Dedifferentiated amniotic fluid mesenchymal stem cell (primary cell): Measurements from ENCODE around the gene RCAN3.
"Not testable (repeated sequence)": the region's sequence is repeated elsewhere in the genome, so short reads cannot be mapped to it uniquely, and the experiment has no call there.

ENCODE experiments used
- DNase-seq: peaks from one replicate; pipeline ENCODE4 v3.0.0-alpha.2; 2016; ENCODE audit errors: extremely low spot score

Gene RCAN3

DNA sequence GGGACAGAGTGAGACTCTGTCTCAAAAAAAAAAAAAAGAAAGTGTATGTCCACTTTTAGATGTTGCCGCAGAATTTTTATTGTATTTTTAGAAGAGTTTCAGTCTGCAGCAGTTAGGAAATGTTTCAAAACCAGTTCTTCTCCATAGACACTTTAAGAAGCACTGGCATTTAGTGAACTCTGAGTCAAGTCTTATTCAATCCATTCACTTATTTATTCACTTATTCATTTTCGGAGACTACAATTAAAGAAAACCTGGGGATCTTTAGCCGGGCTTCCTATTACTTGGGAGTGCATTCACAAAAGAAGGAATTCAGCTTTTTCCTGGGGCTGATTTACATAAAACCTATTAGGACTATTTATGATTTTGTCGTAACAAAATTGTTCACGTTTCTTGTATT, 12.3 kb downstream of the RCAN3 start:
- DNase-seq: no peak

DNA sequence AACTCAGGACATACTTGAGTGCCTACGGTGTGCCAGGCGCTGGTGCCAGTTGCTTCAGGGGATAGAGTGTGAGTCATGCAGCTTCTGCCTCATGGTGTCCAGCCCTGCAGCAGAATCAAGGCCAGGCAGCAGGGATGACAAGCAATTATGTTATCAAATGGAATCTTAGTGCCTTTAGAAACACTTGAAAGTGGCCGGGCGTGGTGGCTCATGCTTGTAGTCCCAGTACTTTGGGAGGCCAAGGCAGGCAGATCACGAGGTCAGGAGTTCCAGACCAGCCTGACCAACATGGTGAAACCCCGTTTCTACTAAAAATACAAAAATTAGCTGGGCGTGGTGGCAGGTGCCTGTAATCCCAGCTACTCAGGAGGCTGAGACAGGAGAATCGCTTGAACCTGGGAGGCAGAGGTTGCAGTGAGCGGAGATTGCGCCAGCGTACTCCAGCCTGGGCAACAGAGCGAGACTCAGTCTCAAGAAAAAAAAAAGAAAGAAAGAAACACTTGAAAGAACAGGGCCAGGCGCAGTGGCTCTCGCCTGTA, 13.1 kb downstream of the RCAN3 start:
- DNase-seq: peak; percentile 58

DNA sequence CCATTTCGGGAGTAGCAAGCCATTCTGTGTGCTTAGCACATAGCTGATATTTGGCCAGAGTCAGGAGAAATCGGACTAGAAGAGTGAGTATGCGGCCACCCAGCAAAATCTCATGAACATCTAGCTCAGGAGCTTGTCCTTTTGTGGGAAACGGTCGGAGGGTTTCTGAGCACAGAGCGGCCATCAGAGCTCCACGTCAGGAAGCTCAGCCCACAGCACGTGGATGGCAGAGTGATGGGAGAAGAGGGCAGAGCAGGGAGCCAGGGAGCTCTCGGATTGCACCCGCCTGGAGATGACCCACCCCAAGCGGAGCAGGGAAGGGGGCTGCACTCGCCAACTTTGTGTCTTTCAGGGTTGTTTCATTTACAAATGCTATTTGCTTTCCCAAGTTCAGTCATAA, 13.9 kb downstream of the RCAN3 start:
- no peak for DNase-seq

DNA sequence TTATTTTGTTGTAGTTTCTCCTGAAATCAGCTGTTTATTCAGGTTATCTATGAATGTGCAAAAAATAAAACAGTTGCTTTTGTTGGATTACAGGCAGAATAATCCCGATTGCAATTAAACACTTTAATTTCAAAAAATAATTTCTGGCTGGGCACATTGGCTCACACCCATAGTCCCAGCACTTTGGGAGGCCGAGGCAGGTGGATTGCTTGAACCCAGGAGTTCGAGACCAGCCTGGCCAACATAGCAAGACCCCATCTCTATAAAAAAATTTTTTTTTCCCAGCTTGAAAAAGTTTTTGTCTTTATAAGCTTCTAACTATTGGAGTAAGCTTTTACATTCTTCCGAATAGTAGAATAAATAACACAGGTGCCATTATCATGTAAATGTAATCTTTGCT, 15.3 kb downstream of the RCAN3 start:
- no peak for DNase-seq

DNA sequence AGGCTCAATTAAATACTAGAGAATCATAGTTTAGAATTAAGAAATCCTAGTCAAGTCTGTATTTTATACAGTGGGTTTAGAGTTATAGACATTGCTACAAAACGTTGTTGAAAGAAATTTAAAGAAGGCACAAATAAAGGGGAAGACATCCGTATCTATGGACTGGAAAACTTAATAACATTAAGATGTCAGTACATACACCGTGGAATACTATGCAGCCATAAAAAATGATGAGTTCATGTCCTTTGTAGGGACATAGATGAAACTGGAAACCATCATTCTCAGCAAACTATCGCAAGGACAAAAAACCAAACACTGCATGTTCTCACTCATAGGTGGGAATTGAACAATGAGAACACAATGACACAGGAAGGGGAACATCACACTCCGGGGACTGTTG, 17.6 kb downstream of the RCAN3 start:
- DNase-seq: not testable (repeated sequence)

DNA sequence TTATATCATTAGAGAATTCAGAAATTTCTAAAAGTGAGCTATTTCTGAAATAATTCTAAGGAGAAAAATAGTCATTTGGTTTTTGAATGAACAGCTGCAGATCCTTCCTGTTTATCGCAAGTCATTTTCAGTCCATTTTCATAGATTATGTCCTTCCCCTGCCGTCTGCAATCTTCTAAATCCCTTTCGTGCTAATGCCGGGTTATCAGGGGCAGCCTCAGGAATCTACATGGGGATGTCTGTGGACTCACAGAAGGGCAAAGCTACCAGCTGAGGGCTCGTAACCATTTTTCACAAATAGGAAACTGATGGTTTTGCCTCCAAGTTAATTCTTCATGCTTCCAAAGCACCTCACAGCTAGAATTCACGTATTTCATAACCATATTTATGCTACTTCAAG, 23.0 kb downstream of the RCAN3 start:
- DNase-seq: no peak

DNA sequence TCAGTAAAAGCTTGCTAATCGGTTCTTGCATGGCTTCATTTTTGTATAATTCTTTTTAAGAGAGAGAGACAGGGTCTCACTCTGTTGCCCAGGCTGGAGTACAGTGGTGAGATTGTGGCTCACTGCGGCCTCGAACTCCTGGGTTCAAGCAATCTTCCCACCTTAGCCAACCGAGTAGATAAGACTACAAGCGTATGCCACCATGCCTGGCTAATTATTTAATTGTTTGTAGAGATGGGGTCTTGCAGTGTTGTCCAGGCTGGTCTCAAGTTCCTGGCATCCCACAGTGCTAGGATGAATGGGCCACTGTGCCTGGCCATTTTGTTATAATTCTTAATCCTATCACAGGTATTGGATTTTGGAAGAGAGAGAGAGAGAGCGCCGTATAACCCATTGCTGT, 23.4 kb downstream of the RCAN3 start:
- no peak for DNase-seq

DNA sequence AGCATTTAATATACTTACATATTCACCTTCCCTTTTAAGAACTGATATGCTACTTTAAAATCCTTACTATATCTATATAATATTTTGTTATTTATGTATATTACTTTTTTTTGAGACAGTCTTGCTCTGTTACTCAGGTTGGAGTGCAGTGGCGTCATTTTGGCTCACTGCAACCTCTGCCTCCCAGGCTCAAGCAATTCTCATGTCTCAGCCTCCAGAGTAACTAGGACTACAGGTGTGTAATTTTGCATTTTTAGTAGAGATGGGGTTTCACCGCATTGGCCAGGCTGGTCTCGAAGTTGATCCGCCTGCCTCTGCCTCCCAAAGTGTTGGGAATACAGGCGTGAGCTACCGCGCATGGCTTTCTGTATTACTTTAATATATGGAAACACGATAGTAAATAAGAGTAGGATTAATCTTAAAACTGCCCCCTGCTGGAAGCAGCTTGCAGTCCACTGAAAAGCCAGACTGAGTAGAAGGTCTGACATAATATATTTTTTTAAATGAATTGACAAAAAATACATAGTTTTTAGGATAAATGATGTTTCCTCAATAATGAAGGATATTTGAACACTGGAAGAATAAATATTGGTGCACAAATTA, 24.4 kb downstream of the RCAN3 start:
- DNase-seq: no peak

DNA sequence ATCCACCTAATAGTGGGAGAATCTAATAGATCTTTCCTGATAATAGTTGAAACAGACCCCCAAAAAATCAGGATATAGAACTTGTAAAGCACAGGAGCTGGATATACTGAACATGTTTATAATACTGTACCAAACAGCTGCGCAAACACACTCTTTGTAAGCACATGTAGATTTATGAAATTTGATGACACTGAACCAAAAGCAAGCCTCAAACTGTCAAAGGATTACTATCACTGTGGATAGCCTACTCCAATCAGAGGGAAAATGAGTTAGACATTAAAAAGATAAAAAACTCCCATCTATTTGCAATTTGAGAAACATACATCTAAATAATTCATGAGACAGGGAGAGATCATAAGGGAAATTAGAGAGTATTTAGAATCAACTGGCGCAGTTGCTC, 26.1 kb downstream of the RCAN3 start:
- no peak for DNase-seq

DNA sequence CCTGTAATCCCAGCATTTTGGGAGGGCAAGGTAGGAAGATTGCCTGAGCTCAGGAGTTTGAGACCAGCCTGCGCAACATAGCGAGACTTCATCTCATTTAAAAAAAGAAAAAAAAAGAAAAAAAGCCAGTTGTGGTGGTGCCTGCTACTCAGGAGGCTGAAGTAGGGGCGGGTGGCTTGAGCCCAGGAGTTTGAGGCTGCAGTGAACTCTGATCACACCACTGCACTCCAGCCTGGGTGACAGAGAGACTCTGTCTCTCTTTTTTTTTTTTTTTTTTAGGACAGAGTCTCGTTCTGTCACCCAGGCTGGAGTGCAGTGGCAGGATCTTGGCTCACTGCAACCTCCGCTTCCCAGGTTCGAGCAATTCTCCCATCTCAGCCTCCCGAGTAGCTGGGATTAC, 26.7 kb downstream of the RCAN3 start:
- DNase-seq: not testable (repeated sequence)

DNA sequence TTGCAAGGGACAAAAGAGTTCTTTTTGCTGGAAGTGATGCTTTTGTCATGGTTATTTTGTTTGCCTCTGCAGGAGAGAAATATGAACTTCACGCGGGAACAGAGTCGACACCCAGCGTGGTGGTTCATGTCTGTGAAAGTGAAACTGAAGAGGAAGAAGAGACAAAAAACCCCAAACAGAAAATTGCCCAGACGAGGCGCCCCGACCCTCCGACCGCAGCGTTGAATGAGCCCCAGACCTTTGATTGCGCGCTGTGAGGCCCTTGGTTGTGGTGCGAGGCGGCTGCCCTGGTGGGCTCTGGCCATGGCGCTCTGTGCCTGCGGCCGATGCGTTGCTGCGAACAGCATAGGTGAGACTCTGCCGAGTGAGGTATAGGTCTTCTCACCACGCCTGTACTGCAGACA, 32.4 kb downstream of the RCAN3 start:
- no peak for DNase-seq

DNA sequence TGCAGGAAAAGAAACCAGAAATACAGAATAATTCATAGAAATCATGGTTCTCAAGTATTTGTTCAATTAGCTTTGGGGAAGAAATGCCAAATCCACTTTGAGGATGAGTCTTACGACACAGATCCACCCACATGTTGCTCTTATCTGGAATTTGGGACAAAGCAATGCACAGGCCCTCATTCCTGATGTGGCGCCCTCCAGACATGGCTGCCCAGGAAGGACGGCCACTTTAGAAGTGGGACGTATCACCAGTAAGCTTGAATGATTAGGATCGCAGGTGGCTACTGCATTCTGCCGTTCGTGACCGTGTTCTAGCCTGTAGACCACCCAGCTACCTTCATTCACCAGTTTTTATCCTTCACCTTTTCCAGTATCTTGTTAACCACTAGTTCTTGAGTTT, 33.1 kb downstream of the RCAN3 start:
- DNase-seq: no peak

DNA sequence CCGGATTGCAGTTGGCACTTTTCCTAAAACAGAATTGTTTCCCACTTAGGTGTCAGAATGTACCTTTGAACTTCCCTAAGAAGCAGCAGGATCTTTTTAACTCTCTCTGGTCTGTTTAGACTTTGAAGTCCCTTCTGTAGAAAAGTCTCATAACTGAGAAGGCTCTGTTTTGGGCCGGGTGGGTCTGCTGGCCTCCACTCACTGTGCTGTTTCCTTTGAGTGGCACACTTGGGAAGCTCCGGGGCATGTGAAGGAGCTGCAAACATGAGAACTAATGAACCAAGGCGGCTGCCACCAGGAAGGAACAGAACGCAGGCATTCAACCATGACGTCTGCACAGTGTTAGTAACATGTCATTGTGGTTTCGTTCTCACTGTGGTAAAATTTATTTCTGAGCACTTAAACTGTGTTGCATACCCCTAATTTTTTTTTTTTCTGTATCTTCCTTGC, 33.8 kb downstream of the RCAN3 start:
- no peak for DNase-seq

DNA sequence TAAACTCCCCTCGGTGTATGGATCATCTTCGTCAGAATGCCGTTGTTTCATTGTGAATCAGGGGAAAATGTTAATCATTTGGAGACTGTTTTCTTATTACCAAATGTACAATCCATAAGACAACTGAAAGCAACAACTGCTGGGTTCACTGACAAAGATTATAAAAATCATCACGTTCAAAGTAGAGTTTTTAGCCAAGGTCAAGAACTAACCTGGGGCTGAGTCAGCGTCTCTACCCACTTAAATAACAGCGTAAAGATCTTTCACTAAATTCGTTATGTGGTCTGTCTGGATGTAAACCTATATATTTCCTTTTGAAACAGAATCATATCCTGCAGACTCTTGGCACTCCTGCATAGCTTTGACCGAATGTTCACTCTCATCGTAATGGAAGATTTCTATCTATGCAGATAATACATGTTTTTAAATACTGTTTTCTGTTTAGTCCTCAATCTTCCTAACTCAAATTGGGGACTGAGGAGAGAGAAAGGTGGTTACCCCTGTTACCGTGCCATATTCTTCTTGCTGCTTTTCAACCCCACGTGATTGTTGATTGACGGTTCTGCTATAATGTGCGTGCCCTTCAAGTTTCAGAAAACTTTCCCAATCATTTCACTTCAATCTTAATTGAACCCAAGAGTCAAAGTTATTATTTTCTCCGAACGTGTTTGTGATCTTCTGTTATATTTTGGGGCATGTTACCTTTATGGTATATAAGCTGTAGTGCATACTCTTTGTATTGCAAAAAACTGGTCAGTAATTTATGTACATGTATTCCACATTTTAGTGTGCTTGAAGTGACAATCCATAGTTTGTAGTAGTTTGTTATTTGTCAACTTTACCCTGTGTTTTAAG, 37.6 kb downstream of the RCAN3 start:
- DNase-seq: no peak

DNA sequence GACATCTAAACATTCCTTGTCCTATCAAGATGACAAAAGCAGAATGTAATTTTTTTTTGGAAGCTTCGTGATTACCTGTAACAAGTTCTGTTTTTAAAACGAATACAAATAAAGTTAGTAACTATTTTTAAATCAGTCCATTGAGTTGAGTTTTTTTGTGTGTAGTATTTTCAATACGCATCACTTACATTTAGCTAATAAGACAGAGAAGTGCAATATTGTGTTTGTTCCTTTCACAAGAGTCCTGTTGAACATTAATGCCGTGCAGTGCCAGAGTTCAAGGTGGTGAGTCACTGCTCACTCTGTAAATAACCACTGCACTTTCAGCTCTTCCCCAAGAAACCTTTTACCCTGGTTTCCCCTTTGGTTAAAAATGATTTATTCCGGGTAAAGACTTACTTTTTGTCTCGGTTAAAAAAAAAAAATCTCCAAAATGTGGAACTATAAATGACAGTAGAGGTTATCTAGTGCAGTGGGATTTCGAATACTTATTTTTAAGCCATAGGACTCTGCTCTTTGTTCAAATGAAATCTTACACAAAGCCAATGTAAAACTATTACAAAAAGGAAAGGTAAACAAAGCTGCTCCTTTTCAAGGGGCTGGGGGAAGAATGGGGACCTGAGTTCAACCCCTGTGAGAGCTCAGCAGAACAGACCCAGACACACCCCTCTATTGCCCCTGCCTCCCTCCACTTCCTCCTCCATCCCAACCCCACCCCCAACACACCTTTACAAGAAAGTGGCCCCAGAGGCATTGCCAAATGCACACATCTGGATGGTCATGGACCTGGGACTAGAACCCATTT, 38.5 kb downstream of the RCAN3 start:
- DNase-seq: peak; percentile 30

DNA sequence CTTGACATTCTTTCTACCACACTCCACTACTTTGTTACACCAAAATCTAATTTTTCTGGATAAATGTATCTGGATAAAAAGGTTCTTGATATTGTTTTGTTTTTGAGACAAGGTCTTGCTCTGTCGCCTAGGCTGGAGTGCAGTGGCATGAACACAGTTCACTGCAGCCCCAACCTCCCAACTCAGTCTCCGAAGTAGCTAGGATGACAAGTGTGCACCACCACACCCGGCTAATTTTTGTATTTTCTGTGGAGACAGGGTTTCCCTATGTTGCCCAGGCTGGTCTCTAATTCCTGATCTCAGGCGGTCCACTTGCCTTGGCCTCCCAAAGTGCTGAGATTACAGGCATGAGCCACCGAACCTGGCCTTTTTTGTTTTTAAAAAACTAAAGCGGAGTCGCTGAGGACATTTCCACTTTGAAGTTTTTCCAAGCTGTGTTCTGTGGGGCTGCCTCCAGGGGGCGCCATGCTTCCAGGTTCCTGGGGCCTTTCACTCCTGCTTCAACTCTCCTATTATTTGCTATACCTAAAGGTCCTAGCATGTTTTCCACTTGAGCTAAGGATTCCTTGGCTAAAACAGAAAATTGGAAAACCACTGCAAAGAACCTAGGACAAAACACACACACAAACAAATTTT, 39.2 kb downstream of the RCAN3 start:
- DNase-seq: no peak

DNA sequence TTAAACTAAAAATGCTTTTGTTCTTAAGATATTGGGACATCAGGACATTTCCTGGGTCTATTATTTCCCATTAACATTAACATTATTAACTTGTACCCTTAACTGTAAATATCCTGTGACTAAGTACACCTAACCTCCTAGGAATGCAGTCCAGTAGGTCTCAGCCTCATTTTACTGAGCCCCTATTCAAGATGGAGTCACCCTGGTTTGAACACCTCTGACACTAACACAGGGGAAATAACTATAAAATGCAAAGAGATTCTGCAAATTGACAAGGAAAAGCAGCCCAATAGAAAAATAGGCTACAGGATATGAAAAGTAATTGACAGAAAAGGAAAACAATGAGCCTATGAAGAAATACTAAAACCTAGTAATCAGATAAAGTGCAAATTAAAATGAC, 41.6 kb downstream of the RCAN3 start:
- no peak for DNase-seq

DNA sequence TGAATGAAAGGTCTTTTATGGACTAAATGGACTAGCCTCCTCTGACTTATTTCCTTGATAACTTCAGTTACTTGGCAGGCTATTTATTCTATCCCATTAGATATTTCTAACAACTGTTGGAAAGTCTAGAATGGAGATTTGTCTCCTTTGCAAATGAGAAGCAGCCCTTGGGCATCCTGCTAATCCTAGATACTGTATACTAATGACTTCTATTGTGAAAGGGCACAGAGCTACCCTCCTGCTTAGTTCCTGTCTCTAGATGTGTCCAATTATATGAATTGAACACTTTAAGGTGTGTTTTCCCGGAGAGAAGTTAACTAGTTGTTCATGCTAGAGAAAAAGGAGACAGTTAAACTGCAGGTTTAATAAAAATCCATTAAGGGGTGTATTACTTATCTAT, 43.0 kb downstream of the RCAN3 start:
- DNase-seq: no peak

DNA sequence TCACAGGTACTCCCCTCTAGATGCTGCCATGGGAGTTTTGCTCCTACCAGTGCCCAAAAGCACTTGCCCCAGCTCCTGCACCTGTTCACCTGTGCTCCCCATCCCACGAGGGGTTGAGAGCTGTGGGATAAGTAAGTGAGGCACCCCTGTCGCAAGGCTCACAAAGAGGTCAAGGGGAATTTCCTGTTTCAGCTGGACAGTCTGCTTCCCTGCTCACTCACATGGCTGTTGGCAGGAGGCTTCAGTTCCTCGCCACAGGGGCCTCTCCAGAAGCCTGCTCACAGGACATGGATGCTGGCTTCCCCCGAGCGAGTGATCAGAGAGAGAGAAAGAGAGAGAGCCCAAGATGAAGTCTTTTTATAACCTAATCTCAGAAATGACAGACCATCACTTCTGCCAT, 44.6 kb downstream of the RCAN3 start:
- DNase-seq: no peak

DNA sequence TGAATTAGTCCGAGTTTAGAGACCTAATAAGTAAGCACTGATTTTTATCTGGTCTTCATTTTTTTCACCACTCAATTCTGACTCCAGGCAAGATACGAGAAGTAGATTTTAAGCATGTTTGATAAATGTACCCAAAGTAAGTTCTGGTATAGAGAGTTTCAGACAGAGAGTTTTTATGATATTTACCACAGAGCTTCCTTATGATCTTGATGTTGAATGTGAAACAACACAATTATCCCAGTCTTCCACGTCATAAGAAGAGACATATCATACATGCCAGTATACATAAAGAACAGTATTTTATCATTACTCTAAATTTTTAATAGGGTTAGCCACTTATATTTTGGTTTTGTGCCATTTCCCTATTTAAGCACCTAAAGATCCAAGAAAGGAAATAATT, 45.4 kb downstream of the RCAN3 start:
- DNase-seq: no peak

DNA sequence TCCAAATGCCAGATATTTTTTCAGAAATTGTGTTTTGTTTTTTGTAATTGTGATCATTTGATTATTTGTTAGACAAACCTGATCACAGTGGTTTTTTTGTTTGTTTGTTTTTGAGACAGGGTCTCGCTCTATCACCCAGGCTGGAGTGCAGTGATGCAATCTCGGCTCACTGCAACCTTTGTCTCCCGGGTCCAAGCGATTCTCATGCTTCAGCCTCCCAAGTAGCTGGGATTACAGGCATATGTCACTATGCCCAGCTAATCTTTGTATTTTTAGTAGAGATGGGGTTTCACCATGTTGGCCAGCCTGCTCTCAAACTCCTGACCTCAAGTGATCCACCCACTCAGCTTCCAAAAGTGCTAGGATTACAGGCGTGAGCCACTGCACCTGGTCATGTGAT, 46.6 kb downstream of the RCAN3 start:
- DNase-seq: not testable (repeated sequence)
